ENCODE measurements around the gene OSBPL10. TPM values are rescaled to one million over a fixed set of nuclear protein-coding genes. Genes with fewer than 3 reads are reported as not detected.

Gene OSBPL10
- total RNA-seq, 1 donor from 2014 or later: 6.4 TPM

GRCh38 chr3:31762888-31763351 is 218.1 kb downstream of the OSBPL10 start:
- no peaks in the 10 kb centered on the region for H3K27me3 ChIP-seq (ENCODE audit: low read depth)
- intact Hi-C loops (cut with micrococcal nuclease): loop anchor here (10.0 kb wide), 1 partner anchor 208 kb away; no protein-coding TSS in a partner anchor
- H3K4me3 ChIP-seq: no peak overlapping the region
- no peak for DNase-seq
- no peaks in the 10 kb centered on the region for H3K4me1 ChIP-seq
- H3K36me3 ChIP-seq: no peaks in the 10 kb centered on the region
- H3K9me3 ChIP-seq (replicated peaks): no peaks in the 10 kb centered on the region
- no peak overlapping the region for H3K27ac ChIP-seq (replicated peaks)
- TF ChIP-seq, protein P1, sequence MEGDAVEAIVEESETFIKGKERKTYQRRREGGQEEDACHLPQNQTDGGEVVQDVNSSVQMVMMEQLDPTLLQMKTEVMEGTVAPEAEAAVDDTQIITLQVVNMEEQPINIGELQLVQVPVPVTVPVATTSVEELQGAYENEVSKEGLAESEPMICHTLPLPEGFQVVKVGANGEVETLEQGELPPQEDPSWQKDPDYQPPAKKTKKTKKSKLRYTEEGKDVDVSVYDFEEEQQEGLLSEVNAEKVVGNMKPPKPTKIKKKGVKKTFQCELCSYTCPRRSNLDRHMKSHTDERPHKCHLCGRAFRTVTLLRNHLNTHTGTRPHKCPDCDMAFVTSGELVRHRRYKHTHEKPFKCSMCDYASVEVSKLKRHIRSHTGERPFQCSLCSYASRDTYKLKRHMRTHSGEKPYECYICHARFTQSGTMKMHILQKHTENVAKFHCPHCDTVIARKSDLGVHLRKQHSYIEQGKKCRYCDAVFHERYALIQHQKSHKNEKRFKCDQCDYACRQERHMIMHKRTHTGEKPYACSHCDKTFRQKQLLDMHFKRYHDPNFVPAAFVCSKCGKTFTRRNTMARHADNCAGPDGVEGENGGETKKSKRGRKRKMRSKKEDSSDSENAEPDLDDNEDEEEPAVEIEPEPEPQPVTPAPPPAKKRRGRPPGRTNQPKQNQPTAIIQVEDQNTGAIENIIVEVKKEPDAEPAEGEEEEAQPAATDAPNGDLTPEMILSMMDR (IDR thresholded peaks at IDR 0.05; ENCODE audit: borderline replicate concordance): no peak

DNA sequence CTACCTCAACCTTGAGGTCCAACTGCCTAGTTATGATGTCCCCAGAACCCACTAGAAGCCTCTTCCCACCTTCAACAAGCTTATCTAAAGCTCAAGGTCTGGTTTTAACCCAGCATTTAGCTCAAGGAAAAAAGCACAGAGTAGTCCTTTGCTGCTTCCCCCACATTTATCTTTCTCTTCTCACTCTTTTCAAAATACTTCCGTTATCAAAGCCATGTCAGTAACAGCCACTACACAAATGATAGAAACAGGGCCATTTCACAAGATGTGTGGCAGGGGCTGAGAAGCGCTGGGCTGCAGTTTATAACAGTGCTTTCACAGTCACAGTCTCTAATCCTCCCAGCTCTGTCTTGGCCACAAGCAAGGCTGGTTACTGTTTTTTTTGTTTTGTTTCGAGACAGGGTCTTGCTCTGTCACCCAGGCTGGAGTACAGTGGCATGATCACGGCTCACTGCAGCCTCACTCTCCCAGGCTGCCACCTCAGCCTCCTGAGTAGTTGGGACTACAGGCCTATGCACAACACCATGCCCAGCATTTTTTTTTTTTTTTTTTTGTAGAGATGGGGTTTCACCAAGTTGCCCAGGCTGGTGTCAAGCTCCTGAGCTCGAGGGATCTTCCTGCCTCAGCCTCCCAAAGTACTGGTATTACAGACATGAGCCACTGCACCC is 218.8 kb downstream of the OSBPL10 start:
- no peak overlapping the region for H3K27ac ChIP-seq (replicated peaks)
- TF ChIP-seq, protein P1 (IDR thresholded peaks at IDR 0.05; ENCODE audit: borderline replicate concordance): no peak
- no peaks in the 10 kb centered on the region for H3K4me1 ChIP-seq
- H3K27me3 ChIP-seq (ENCODE audit: low read depth): no peaks in the 10 kb centered on the region
- no peak for DNase-seq
- H3K9me3 ChIP-seq (replicated peaks): no peaks in the 10 kb centered on the region
- intact Hi-C loops (cut with micrococcal nuclease): loop anchor here (10.0 kb wide), 1 partner anchor 207 kb away; no protein-coding TSS in a partner anchor
- H3K4me3 ChIP-seq: no peak overlapping the region
- no peaks in the 10 kb centered on the region for H3K36me3 ChIP-seq

DNA sequence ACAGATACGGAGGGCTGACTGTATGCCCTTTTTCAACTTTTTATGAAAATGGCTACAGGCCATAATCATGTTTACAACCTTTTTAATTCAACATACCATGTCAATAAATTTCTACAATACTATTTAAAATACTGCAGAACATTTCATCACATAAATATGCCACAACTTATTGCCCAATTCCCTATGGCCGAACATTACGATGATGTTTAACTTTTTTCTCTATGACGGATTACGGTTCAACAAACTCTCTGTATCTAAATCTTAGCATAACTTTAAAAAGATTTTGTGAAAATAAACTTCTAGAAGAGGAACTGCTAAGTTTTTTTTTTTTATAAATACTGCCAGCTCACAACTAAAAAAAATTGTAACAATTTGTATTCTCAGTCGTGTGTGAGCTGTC is 220.4 kb downstream of the OSBPL10 start:
- no peak overlapping the region for H3K27ac ChIP-seq (replicated peaks)
- intact Hi-C loops (cut with micrococcal nuclease): loop anchor here (10.0 kb wide), 1 partner anchor 206 kb away; no protein-coding TSS in a partner anchor
- H3K36me3 ChIP-seq: no peaks in the 10 kb centered on the region
- no peak overlapping the region for H3K4me3 ChIP-seq
- H3K9me3 ChIP-seq (replicated peaks): no peaks in the 10 kb centered on the region
- H3K4me1 ChIP-seq: peaks cover 10% of the 10 kb centered on the region
- H3K27me3 ChIP-seq (ENCODE audit: low read depth): no peaks in the 10 kb centered on the region
- no peak for DNase-seq
- TF ChIP-seq, protein P1 (IDR thresholded peaks at IDR 0.05; ENCODE audit: borderline replicate concordance): no peak

DNA sequence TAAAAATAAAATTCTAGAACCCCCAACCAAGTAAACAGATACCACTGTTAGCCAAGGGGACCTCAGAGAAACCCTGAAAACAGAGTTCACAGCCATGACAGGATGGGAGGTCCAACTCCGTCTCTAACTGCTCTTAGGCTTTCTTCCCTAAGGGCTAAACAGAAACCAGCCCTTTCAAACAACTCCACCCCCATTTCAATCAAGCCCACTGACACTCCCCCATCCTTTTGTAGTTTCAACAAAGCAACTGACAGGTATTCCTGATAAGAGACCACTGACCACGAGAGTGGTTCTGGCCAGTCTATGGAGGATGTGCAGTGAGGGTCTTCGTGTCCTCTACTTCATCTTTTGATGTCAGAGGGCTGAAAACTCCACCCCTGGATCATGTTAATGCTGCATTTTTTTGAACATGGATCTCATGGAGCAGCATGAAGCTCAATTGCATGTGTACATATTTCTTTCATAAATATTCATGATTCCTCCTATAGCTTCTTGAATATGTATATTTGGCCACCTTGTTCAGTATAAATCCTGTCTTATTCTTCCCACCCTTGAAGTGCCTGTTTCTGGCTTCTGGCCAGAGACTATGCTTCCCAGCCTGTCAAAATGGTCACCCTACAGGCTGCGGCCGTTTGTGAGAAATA is 222.6 kb downstream of the OSBPL10 start:
- TF ChIP-seq, protein P1 (IDR thresholded peaks at IDR 0.05; ENCODE audit: borderline replicate concordance): no peak
- no peak overlapping the region for H3K4me3 ChIP-seq
- intact Hi-C loops (cut with micrococcal nuclease): loop anchor here (10.0 kb wide), 1 partner anchor 144 kb away; no protein-coding TSS in a partner anchor
- no peaks in the 10 kb centered on the region for H3K9me3 ChIP-seq (replicated peaks)
- peaks cover 11% of the 10 kb centered on the region for H3K4me1 ChIP-seq
- H3K27ac ChIP-seq (replicated peaks): no peak overlapping the region
- DNase-seq: no peak
- no peaks in the 10 kb centered on the region for H3K36me3 ChIP-seq
- H3K27me3 ChIP-seq (ENCODE audit: low read depth): no peaks in the 10 kb centered on the region

- no peaks in the 10 kb centered on the region for H3K9me3 ChIP-seq (replicated peaks)
- TF ChIP-seq, protein P1 (IDR thresholded peaks at IDR 0.05; ENCODE audit: borderline replicate concordance): no peak
- no peaks in the 10 kb centered on the region for H3K36me3 ChIP-seq
- intact Hi-C loops (cut with micrococcal nuclease): loop anchor here (10.0 kb wide), 1 partner anchor 141 kb away; no protein-coding TSS in a partner anchor
- H3K27ac ChIP-seq (replicated peaks): no peak overlapping the region
- H3K4me3 ChIP-seq: no peak overlapping the region
- H3K4me1 ChIP-seq: peaks cover 11% of the 10 kb centered on the region
- H3K27me3 ChIP-seq (ENCODE audit: low read depth): no peaks in the 10 kb centered on the region
- no peak for DNase-seq
Measured at GRCh38 chr3:31755926-31756658, 225.0 kb downstream of the OSBPL10 start.

Measured in left ventricle myocardium inferior (tissue), 1 donor.